KMS-11 (cell line): ENCODE data around the gene MAPK7.

Source experiments
- H2AFZ ChIP-seq: fragments of 200-600 bp; sonication (generic); 2 replicates; pipeline ENCODE4 v1.6.1; 2016; ENCODE audit warnings: antibody characterized with exemption, mixed run types, low read depth
- H3K27ac ChIP-seq: fragments of 200-600 bp; sonication (generic); 2 replicates; pipeline ENCODE4 v1.6.1; 2016; ENCODE audit warnings: mild to moderate bottlenecking, mixed run types
- H3K27me3 ChIP-seq: fragments of 200-600 bp; sonication (generic); 2 replicates; pipeline ENCODE4 v1.6.1; 2017; ENCODE audit warnings: mild to moderate bottlenecking, low read depth, mixed run types, moderate library complexity; ENCODE audit not compliant: insufficient read depth
- H3K36me3 ChIP-seq: fragments of 200-600 bp; sonication (generic); 2 replicates; pipeline ENCODE4 v1.6.1; 2017; ENCODE audit warnings: mild to moderate bottlenecking, mixed run types; ENCODE audit not compliant: insufficient read depth
- H3K4me1 ChIP-seq: fragments of 200-600 bp; sonication (generic); 2 replicates; pipeline ENCODE4 v1.6.1; 2016; ENCODE audit warnings: mild to moderate bottlenecking, low read depth, mixed run types; ENCODE audit not compliant: poor library complexity, severe bottlenecking
- H3K4me2 ChIP-seq: fragments of 200-600 bp; sonication (generic); 2 replicates; pipeline ENCODE4 v1.7.0; 2016; ENCODE audit warnings: mild to moderate bottlenecking, mixed run types
- H3K4me3 ChIP-seq: fragments of 200-600 bp; sonication (generic); IDR thresholded peaks from 2 replicates; pipeline ENCODE4 v1.6.1; 2017; ENCODE audit warnings: low read depth, low read length, mixed read lengths; ENCODE audit not compliant: insufficient read depth
- H3K79me2 ChIP-seq: fragments of 200-600 bp; sonication (generic); 2 replicates; pipeline ENCODE4 v1.6.1; 2016; ENCODE audit warnings: low read depth, mixed run types; ENCODE audit not compliant: insufficient read depth
- H3K9ac ChIP-seq: fragments of 200-600 bp; sonication (generic); 2 replicates; pipeline ENCODE4 v1.6.1; 2016; ENCODE audit warnings: mild to moderate bottlenecking, mixed run types
- H4K20me1 ChIP-seq: fragments of 200-600 bp; sonication (generic); 2 replicates; pipeline ENCODE4 v1.6.1; 2016; ENCODE audit warnings: mild to moderate bottlenecking, mixed run types; ENCODE audit not compliant: insufficient read depth
- CTCF ChIP-seq: fragments of 200-600 bp; sonication (generic); conservative IDR thresholded peaks from 2 replicates; pipeline ENCODE4 v1.6.1; 2017; ENCODE audit warnings: low read depth, mild to moderate bottlenecking, antibody characterized with exemption, low read length, moderate library complexity, mixed read lengths

MAPK7 gene

DNA sequence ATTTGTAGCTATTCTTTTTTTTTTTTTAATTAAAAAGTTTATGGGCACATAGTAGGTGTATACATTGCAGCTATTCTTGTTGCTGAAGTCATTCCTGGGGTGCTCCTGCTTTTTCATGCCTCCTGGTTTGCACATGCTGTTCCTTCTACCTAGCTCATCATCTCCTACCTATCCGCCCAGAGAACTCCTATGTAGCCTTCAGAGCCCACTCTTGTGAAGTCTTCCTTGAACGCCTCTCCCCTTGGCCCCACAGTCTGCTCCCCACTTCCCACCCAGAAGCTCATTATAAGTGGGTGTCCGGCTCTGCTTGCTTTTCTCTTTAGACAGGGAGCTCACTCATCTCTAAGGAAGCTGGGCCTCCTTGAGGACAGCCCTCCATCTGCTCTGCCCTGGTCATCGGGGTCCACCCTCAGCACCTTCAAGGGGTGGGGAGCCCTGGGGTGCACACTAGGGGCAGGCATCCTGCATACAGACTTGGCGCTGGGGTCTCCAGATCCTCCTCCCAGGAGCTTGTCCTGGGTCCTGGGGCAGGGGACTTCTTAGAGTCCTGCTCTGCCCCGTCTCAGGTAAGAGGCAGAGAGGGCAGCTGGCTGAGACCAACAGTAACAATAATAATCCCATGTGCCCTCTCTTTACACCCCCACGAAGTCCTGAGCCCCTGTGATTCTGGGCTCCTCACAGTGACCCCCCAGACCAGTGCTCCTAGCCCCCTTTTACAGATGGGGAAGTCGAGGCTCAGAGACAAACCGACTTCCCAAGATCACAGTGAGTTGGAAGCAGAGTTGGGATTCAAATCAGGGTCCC lies 12.3 kb upstream of the MAPK7 start:
- Histone ChIP-seq H3K79me2 (no peaks in the 10 kb centered on the region), H2AFZ (no peak overlapping the region), H3K27me3 (no peaks in the 10 kb centered on the region), H3K9ac (no peak overlapping the region), H4K20me1 (no peaks in the 10 kb centered on the region), H3K4me2 (no peak overlapping the region), H3K27ac (no peak overlapping the region), H3K4me1 (peaks cover 8% of the 10 kb centered on the region), H3K36me3 (no peaks in the 10 kb centered on the region), H3K4me3 (no peak overlapping the region)
- TF ChIP-seq CTCF, result no peak

- no peaks in the 10 kb centered on the region for H4K20me1 ChIP-seq
- no peaks in the 10 kb centered on the region for H3K36me3 ChIP-seq
- H2AFZ ChIP-seq, result no peak overlapping the region
- no peak overlapping the region for H3K4me3 ChIP-seq
- no peak overlapping the region for H3K27ac ChIP-seq
- no peak overlapping the region for H3K9ac ChIP-seq
- no peaks in the 10 kb centered on the region for H3K27me3 ChIP-seq
- no peaks in the 10 kb centered on the region for H3K79me2 ChIP-seq
- peaks cover 6% of the 10 kb centered on the region for H3K4me1 ChIP-seq
- TF ChIP-seq CTCF, result no peak
- H3K4me2 ChIP-seq, result no peak overlapping the region
These were observed 11.7 kb upstream of the MAPK7 start for GRCh38 chr17:19366637-19366972.

- Histone ChIP-seq H3K27ac (no peak overlapping the region), H3K27me3 (no peaks in the 10 kb centered on the region), H3K4me1 (peaks cover 1% of the 10 kb centered on the region), H3K79me2 (no peaks in the 10 kb centered on the region), H4K20me1 (no peaks in the 10 kb centered on the region), H3K4me2 (no peak overlapping the region), H2AFZ (no peak overlapping the region), H3K4me3 (no peak overlapping the region), H3K36me3 (no peaks in the 10 kb centered on the region), H3K9ac (no peak overlapping the region)
- TF ChIP-seq CTCF, result no peak
These were observed 10.1 kb upstream of the MAPK7 start for GRCh38 chr17:19368229-19368628.

DNA sequence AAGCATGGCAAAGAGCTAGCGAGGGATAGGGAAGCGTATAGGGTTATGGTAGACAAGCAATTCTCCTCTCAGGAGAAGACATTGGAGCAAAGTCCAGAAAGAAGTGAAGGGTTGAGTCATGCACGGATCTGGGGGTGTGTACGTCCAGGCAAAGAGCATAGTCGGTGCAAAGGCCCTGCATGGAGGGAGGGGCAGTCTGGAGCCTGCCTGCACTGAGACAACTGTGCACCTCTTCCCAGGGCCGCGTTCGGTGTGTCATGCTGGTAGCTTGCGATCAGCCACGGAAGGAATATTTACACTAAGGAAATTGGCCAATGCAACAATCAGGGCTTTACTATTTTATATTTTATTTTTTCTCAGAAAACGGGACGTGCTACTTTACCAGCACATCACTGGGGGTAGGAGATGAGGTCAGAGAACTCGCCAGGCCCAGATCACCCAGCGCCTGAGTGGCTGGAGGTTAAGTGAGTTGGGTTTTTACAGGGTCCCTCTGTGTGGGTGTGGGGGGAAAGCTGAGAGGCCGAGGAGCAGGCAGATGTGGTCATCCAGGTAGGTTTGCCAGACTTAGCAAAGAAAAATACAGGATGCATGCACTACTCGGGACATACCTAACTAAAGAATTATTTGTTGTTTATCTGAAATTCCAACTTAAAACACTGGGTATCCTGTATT lies 9.1 kb upstream of the MAPK7 start:
- Histone ChIP-seq H2AFZ (no peak overlapping the region), H3K79me2 (no peaks in the 10 kb centered on the region), H3K4me3 (no peak overlapping the region), H3K4me1 (no peaks in the 10 kb centered on the region), H4K20me1 (no peaks in the 10 kb centered on the region), H3K36me3 (no peaks in the 10 kb centered on the region), H3K27ac (no peak overlapping the region), H3K27me3 (no peaks in the 10 kb centered on the region), H3K4me2 (no peak overlapping the region), H3K9ac (no peak overlapping the region)
- no peak for TF ChIP-seq CTCF
